Motor neuron (in vitro differentiated cells): ENCODE results near the gene PLEKHB2. TPM values are rescaled to one million over a fixed set of nuclear protein-coding genes. Genes with fewer than 3 reads are reported as not detected.
"Not testable (repeated sequence)": the region's sequence is repeated elsewhere in the genome, so short reads cannot be mapped to it uniquely, and the experiment has no call there.

Experiments used
- ATAC-seq, 8 experiments: fragments of 200-7000 bp; cut with Tn5 transposase; replicated peaks in 6 of 8; 2 replicates each; pipeline ENCODE4 v1.8.0; 2021; ENCODE audit warnings: mild to moderate bottlenecking in 8 of 8, moderate library complexity in 8 of 8
- H3K27ac ChIP-seq, 2 donors: fragments of 250-450 bp; sonication (Bioruptor Pico); 2 replicates each; pipeline ENCODE4 v1.9.0; 2021; ENCODE audit warnings: antibody characterized with exemption in 2 of 2, mild to moderate bottlenecking in 2 of 2, moderate library complexity in 1 of 2
- H3K4me1 ChIP-seq, 2 donors: fragments of 250-450 bp; sonication (Bioruptor Pico); replicated peaks in 1 of 2; 2 replicates each; pipeline ENCODE4 v1.6.1; 2021; ENCODE audit warnings: antibody characterized with exemption in 2 of 2, mild to moderate bottlenecking in 2 of 2, moderate library complexity in 1 of 2
- H3K4me3 ChIP-seq, 5 donors: fragments of 250-450 bp; sonication (Bioruptor Pico); 2 replicates each; pipeline ENCODE4 v1.9.0; 2021; ENCODE audit warnings: antibody characterized with exemption in 5 of 5, mild to moderate bottlenecking in 5 of 5, moderate library complexity in 4 of 5
- WGBS, 10 experiments: fragments of 450-650 bp; shearing (Covaris generic); methylation state at CpG; one replicate each; pipeline ENCODE4 v1.0.0; 2022; 5-methylcytosine and 5-hydroxymethylcytosine counted together
- in situ Hi-C, 9 experiments: fragments of 400-800 bp; cut with MboI; loops; one replicate each; pipeline ENCODE4 v1.15.0; 2021; ENCODE audit warnings: low sequenced_read_pairs in 9 of 9, low pct_unique_long_range_greater_than_20kb in 2 of 9; ENCODE audit not compliant: unreplicated experiment in 9 of 9
- total RNA-seq, 8 experiments: library from RNA; unstranded; fragments of 300-600 nt; gene quantifications; 2 replicates each; pipeline versions ENCODE4 v1.2.3 to v1.2.4, GENCODE V29; 2022

Gene PLEKHB2
- total RNA-seq, 8 experiments from 2014 or later, result 52.8 to 242 (median 73.4) TPM

- H3K27ac ChIP-seq, result no peak overlapping the region
- H3K4me3 ChIP-seq, result no peak overlapping the region
- H3K4me1 ChIP-seq, result no peaks in the 10 kb centered on the region
- in situ Hi-C loops, result no loop called here
- 71 to 100% (median 94%) methylated on average over 1 to 9 of the region's 11 CpGs; no CpG with 5 or more reads in 2 of the 10 experiments for WGBS, 10 experiments
- peak in 1 of 8 experiments; percentile 40 for ATAC-seq
Measured at GRCh38 chr2:131077182-131077846, 27.8 kb upstream of the PLEKHB2 start.

GRCh38 chr2:131077966-131078365 lies 27.2 kb upstream of the PLEKHB2 start:
- WGBS, 10 experiments, result 74 to 100% (median 95%) methylated on average over 1 to 3 of the region's 3 CpGs; no CpG with 5 or more reads in 1 of the 10 experiments
- no peaks in the 10 kb centered on the region for H3K4me1 ChIP-seq
- in situ Hi-C loops, result no loop called here
- no peak overlapping the region for H3K4me3 ChIP-seq
- no peak for ATAC-seq
- no peak overlapping the region for H3K27ac ChIP-seq

- H3K27ac ChIP-seq, in situ Hi-C loops, ATAC-seq: not testable (repeated sequence)
Measured at GRCh38 chr2:131079931-131080330, 25.2 kb upstream of the PLEKHB2 start.

GRCh38 chr2:131081190-131081589 lies 23.9 kb upstream of the PLEKHB2 start:
- in situ Hi-C loops, result no loop called here

More at GRCh38 chr2:131079931-131080330, 25.2 kb upstream of the PLEKHB2 start:
- 67 to 100% (median 95%) methylated on average over 1 to 6 of the region's 6 CpGs for WGBS, 10 experiments
- not testable (repeated sequence) for H3K4me1 ChIP-seq, H3K4me3 ChIP-seq

GRCh38 chr2:131085646-131086045 lies 19.5 kb upstream of the PLEKHB2 start:
- 33 to 100% (median 90%) methylated on average over 1 to 2 of the region's 2 CpGs for WGBS, 10 experiments
- H3K27ac ChIP-seq, result no peak overlapping the region
- in situ Hi-C loops, result no loop called here
- no peak overlapping the region for H3K4me3 ChIP-seq
- ATAC-seq, result no peak
- no peaks in the 10 kb centered on the region for H3K4me1 ChIP-seq

More at GRCh38 chr2:131081190-131081589, 23.9 kb upstream of the PLEKHB2 start:
- ATAC-seq, result no peak
- no peaks in the 10 kb centered on the region for H3K4me1 ChIP-seq
- no peak overlapping the region for H3K4me3 ChIP-seq
- H3K27ac ChIP-seq, result no peak overlapping the region
- 80 to 100% (median 93%) methylated on average over 1 to 4 of the region's 4 CpGs; no CpG with 5 or more reads in 1 of the 10 experiments for WGBS, 10 experiments

GRCh38 chr2:131092458-131093005 lies 12.6 kb upstream of the PLEKHB2 start:
- in situ Hi-C loops, result no loop called here
- WGBS, 10 experiments, result 0 to 7% (median 1%) methylated on average over 4 to 20 of the region's 26 CpGs
- ATAC-seq, result no peak
- Histone ChIP-seq H3K27ac (peak overlapping the region; percentile 99 to 100), H3K4me1 (peaks cover 3 to 8% of the 10 kb centered on the region in 2 donors), H3K4me3 (peak overlapping the region; percentile 73 to 97 (median 91))

GRCh38 chr2:131093006-131093695 lies 12.0 kb upstream of the PLEKHB2 start, which contains the start of gene FAM168B:
FAM168B (minus strand) TSS chr2:131093460; CDS start chr2:131082646, 10,814 bp downstream.
- in situ Hi-C loops, result no loop called here
- peak within 1 kb of the TSS; percentile 73 to 97 (median 91) for H3K4me3 ChIP-seq
- 0 to 1% (median 0%) methylated on average over 4 to 20 of the region's 107 CpGs; no CpG with 5 or more reads in 6 of the 10 experiments for WGBS, 10 experiments
- H3K27ac ChIP-seq, result peak within 1 kb of the TSS; percentile 99 to 100
- peak; percentile 86 to 93 (median 90) for ATAC-seq
- peaks cover 3 to 8% of the 10 kb centered on the region in 2 donors for H3K4me1 ChIP-seq

GRCh38 chr2:131093696-131094462 lies 11.3 kb upstream of the PLEKHB2 start:
- 0 to 60% (median 12%) methylated on average over 2 to 28 of the region's 37 CpGs; no CpG with 5 or more reads in 4 of the 10 experiments for WGBS, 10 experiments
- peak overlapping the region; percentile 73 to 97 (median 91) for H3K4me3 ChIP-seq
- H3K27ac ChIP-seq, result peak overlapping the region; percentile 99 to 100
- ATAC-seq, result peak; percentile 63 to 77 (median 72)
- peaks cover 3 to 8% of the 10 kb centered on the region in 2 donors for H3K4me1 ChIP-seq
- in situ Hi-C loops, result no loop called here

- H3K27ac ChIP-seq, result no peak overlapping the region
Measured at GRCh38 chr2:131094463-131095281, 10.5 kb upstream of the PLEKHB2 start.

GRCh38 chr2:131103165-131103564 lies 2.0 kb upstream of the PLEKHB2 start:
- H3K4me3 ChIP-seq, result no peak overlapping the region
- no peak for ATAC-seq
- in situ Hi-C loops, result no loop called here
- H3K4me1 ChIP-seq, result peaks cover 10 to 13% of the 10 kb centered on the region in 2 donors
- H3K27ac ChIP-seq, result no peak overlapping the region
- WGBS, 10 experiments, result 83 to 100% (median 94%) methylated on average over 1 to 2 of the region's 2 CpGs; no CpG with 5 or more reads in 6 of the 10 experiments

More at GRCh38 chr2:131094463-131095281, 10.5 kb upstream of the PLEKHB2 start:
- in situ Hi-C loops, result no loop called here
- no peak for ATAC-seq
- WGBS, 10 experiments, result 11 to 90% (median 76%) methylated on average over 1 to 20 of the region's 22 CpGs
- peaks cover 3 to 8% of the 10 kb centered on the region in 2 donors for H3K4me1 ChIP-seq
- peak overlapping the region in 4 of 5 donors; percentile 73 to 97 (median 86) for H3K4me3 ChIP-seq

- Histone ChIP-seq H3K4me1 (peaks cover 10 to 13% of the 10 kb centered on the region in 2 donors), H3K4me3 (peak overlapping the region; percentile 67 to 98 (median 91)), H3K27ac (peak overlapping the region; percentile 86 to 90)
- 0 to 14% (median 3%) methylated on average over 1 to 18 of the region's 20 CpGs for WGBS, 10 experiments
- in situ Hi-C loops, result no loop called here
- peak; percentile 20 to 76 (median 67) for ATAC-seq
Measured at GRCh38 chr2:131104487-131105155, 515 bp upstream of the PLEKHB2 start.
